ENCODE results near the gene MPC2.
A peak's percentile ranks its signal among the peaks of the same experiment; 100 is the strongest.

MPC2 gene

GRCh38 chr1:167955915-167956314 lies 19.0 kb upstream of the MPC2 start:
- H3K27me3 ChIP-seq (ENCODE audit: low read depth, low read length): no peaks in the 10 kb centered on the region

GRCh38 chr1:167950569-167950968 lies 13.7 kb upstream of the MPC2 start:
- Histone ChIP-seq H3K27ac (ENCODE audit: low read length) (no peak overlapping the region), H3K9me3 (ENCODE audit: control insufficient read depth in 1 of 2, low read length in 2 of 2) (no peaks in the 10 kb centered on the region), H3K27me3 (ENCODE audit: low read depth, low read length) (no peaks in the 10 kb centered on the region), H3K4me3 (ENCODE audit: low read depth in 1 of 2, low read length in 2 of 2) (no peak overlapping the region), H3K36me3 (ENCODE audit: control insufficient read depth in 1 of 2, insufficient read depth in 2 of 2, low read length in 2 of 2) (peaks cover 4 to 16% of the 10 kb centered on the region in 2 donors), H3K4me1 (ENCODE audit: control insufficient read depth in 1 of 2, insufficient read depth in 2 of 2, low read length in 2 of 2) (peaks cover 8 to 12% of the 10 kb centered on the region in 2 donors)

More at GRCh38 chr1:167955915-167956314, 19.0 kb upstream of the MPC2 start:
- Histone ChIP-seq H3K9me3 (ENCODE audit: control insufficient read depth in 1 of 2, low read length in 2 of 2) (no peaks in the 10 kb centered on the region), H3K4me1 (ENCODE audit: control insufficient read depth in 1 of 2, insufficient read depth in 2 of 2, low read length in 2 of 2) (peaks cover 2 to 5% of the 10 kb centered on the region in 2 donors), H3K36me3 (ENCODE audit: control insufficient read depth in 1 of 2, insufficient read depth in 2 of 2, low read length in 2 of 2) (peaks cover 4 to 16% of the 10 kb centered on the region in 2 donors), H3K27ac (ENCODE audit: low read length) (no peak overlapping the region), H3K4me3 (ENCODE audit: low read depth in 1 of 2, low read length in 2 of 2) (no peak overlapping the region)

GRCh38 chr1:167949785-167950184 lies 12.9 kb upstream of the MPC2 start:
- H3K36me3 ChIP-seq (ENCODE audit: control insufficient read depth in 1 of 2, insufficient read depth in 2 of 2, low read length in 2 of 2): peaks cover 0 to 16% of the 10 kb centered on the region in 2 donors
- H3K4me3 ChIP-seq (ENCODE audit: low read depth in 1 of 2, low read length in 2 of 2): no peak overlapping the region
- no peaks in the 10 kb centered on the region for H3K9me3 ChIP-seq (ENCODE audit: control insufficient read depth in 1 of 2, low read length in 2 of 2)
- H3K27me3 ChIP-seq (ENCODE audit: low read depth, low read length): no peaks in the 10 kb centered on the region
- H3K27ac ChIP-seq (ENCODE audit: low read length): no peak overlapping the region
- H3K4me1 ChIP-seq (ENCODE audit: control insufficient read depth in 1 of 2, insufficient read depth in 2 of 2, low read length in 2 of 2): peaks cover 8 to 12% of the 10 kb centered on the region in 2 donors

- Histone ChIP-seq H3K36me3 (ENCODE audit: control insufficient read depth in 1 of 2, insufficient read depth in 2 of 2, low read length in 2 of 2) (peaks cover 0 to 8% of the 10 kb centered on the region in 2 donors), H3K4me3 (ENCODE audit: low read depth in 1 of 2, low read length in 2 of 2) (no peak overlapping the region), H3K27me3 (ENCODE audit: low read depth, low read length) (no peaks in the 10 kb centered on the region), H3K27ac (ENCODE audit: low read length) (no peak overlapping the region), H3K4me1 (ENCODE audit: control insufficient read depth in 1 of 2, insufficient read depth in 2 of 2, low read length in 2 of 2) (peaks cover 8 to 12% of the 10 kb centered on the region in 2 donors), H3K9me3 (ENCODE audit: control insufficient read depth in 1 of 2, low read length in 2 of 2) (no peaks in the 10 kb centered on the region)
Observed at GRCh38 chr1:167947733-167948132, 10.9 kb upstream of the MPC2 start.

- no peaks in the 10 kb centered on the region for H3K9me3 ChIP-seq (ENCODE audit: control insufficient read depth in 1 of 2, low read length in 2 of 2)
- H3K4me1 ChIP-seq (ENCODE audit: control insufficient read depth in 1 of 2, insufficient read depth in 2 of 2, low read length in 2 of 2): no peaks in the 10 kb centered on the region
- no peaks in the 10 kb centered on the region for H3K27me3 ChIP-seq (ENCODE audit: low read depth, low read length)
- H3K27ac ChIP-seq (ENCODE audit: low read length): no peak overlapping the region
- H3K36me3 ChIP-seq (ENCODE audit: control insufficient read depth in 1 of 2, insufficient read depth in 2 of 2, low read length in 2 of 2): no peaks in the 10 kb centered on the region
- no peak overlapping the region for H3K4me3 ChIP-seq (ENCODE audit: low read depth in 1 of 2, low read length in 2 of 2)
Observed at GRCh38 chr1:167943541-167943940, 6.7 kb upstream of the MPC2 start.

GRCh38 chr1:167940264-167940663 lies 3.4 kb upstream of the MPC2 start:
- Histone ChIP-seq H3K36me3 (ENCODE audit: control insufficient read depth in 1 of 2, insufficient read depth in 2 of 2, low read length in 2 of 2) (peaks cover 0 to 15% of the 10 kb centered on the region in 2 donors), H3K27ac (ENCODE audit: low read length) (no peak overlapping the region), H3K9me3 (ENCODE audit: control insufficient read depth in 1 of 2, low read length in 2 of 2) (no peaks in the 10 kb centered on the region), H3K27me3 (ENCODE audit: low read depth, low read length) (no peaks in the 10 kb centered on the region), H3K4me1 (ENCODE audit: control insufficient read depth in 1 of 2, insufficient read depth in 2 of 2, low read length in 2 of 2) (peaks cover 0 to 6% of the 10 kb centered on the region in 2 donors), H3K4me3 (ENCODE audit: low read depth in 1 of 2, low read length in 2 of 2) (no peak overlapping the region)

GRCh38 chr1:167938080-167938636 lies 1.3 kb upstream of the MPC2 start:
- H3K36me3 ChIP-seq (ENCODE audit: control insufficient read depth in 1 of 2, insufficient read depth in 2 of 2, low read length in 2 of 2): peaks cover 0 to 17% of the 10 kb centered on the region in 2 donors
- no peaks in the 10 kb centered on the region for H3K9me3 ChIP-seq (ENCODE audit: control insufficient read depth in 1 of 2, low read length in 2 of 2)
- no peaks in the 10 kb centered on the region for H3K27me3 ChIP-seq (ENCODE audit: low read depth, low read length)
- H3K4me3 ChIP-seq (ENCODE audit: low read depth in 1 of 2, low read length in 2 of 2): peak overlapping the region; percentile 78 to 93
- H3K4me1 ChIP-seq (ENCODE audit: control insufficient read depth in 1 of 2, insufficient read depth in 2 of 2, low read length in 2 of 2): peaks cover 0 to 17% of the 10 kb centered on the region in 2 donors
- peak overlapping the region; percentile 97 for H3K27ac ChIP-seq (ENCODE audit: low read length)

- Histone ChIP-seq H3K27ac (ENCODE audit: low read length) (peak overlapping the region; percentile 97), H3K4me3 (ENCODE audit: low read depth in 1 of 2, low read length in 2 of 2) (peak overlapping the region; percentile 78 to 93), H3K9me3 (ENCODE audit: control insufficient read depth in 1 of 2, low read length in 2 of 2) (no peaks in the 10 kb centered on the region), H3K27me3 (ENCODE audit: low read depth, low read length) (no peaks in the 10 kb centered on the region), H3K4me1 (ENCODE audit: control insufficient read depth in 1 of 2, insufficient read depth in 2 of 2, low read length in 2 of 2) (peaks cover 0 to 22% of the 10 kb centered on the region in 2 donors), H3K36me3 (ENCODE audit: control insufficient read depth in 1 of 2, insufficient read depth in 2 of 2, low read length in 2 of 2) (peaks cover 0 to 17% of the 10 kb centered on the region in 2 donors)
Observed at GRCh38 chr1:167937709-167938010, 788 bp upstream of the MPC2 start.

GRCh38 chr1:167936068-167936929 lies 573 bp downstream of the MPC2 start, which contains the start of gene DCAF6:
Gene DCAF6 (plus strand): TSS chr1:167936683. CDS start chr1:167936912, 229 bp downstream.
- Histone ChIP-seq H3K9me3 (ENCODE audit: control insufficient read depth in 1 of 2, low read length in 2 of 2) (no peaks in the 10 kb centered on the region), H3K27me3 (ENCODE audit: low read depth, low read length) (no peaks in the 10 kb centered on the region), H3K27ac (ENCODE audit: low read length) (peak within 1 kb of the TSS; percentile 97), H3K36me3 (ENCODE audit: control insufficient read depth in 1 of 2, insufficient read depth in 2 of 2, low read length in 2 of 2) (peaks cover 0 to 17% of the 10 kb centered on the region in 2 donors), H3K4me1 (ENCODE audit: control insufficient read depth in 1 of 2, insufficient read depth in 2 of 2, low read length in 2 of 2) (peaks cover 0 to 22% of the 10 kb centered on the region in 2 donors), H3K4me3 (ENCODE audit: low read depth in 1 of 2, low read length in 2 of 2) (peak within 1 kb of the TSS; percentile 78 to 93)

- Histone ChIP-seq H3K4me1 (ENCODE audit: control insufficient read depth in 1 of 2, insufficient read depth in 2 of 2, low read length in 2 of 2) (peaks cover 0 to 22% of the 10 kb centered on the region in 2 donors), H3K27ac (ENCODE audit: low read length) (peak overlapping the region; percentile 97), H3K36me3 (ENCODE audit: control insufficient read depth in 1 of 2, insufficient read depth in 2 of 2, low read length in 2 of 2) (peaks cover 0 to 17% of the 10 kb centered on the region in 2 donors), H3K4me3 (ENCODE audit: low read depth in 1 of 2, low read length in 2 of 2) (peak overlapping the region; percentile 78 to 93), H3K27me3 (ENCODE audit: low read depth, low read length) (no peaks in the 10 kb centered on the region), H3K9me3 (ENCODE audit: control insufficient read depth in 1 of 2, low read length in 2 of 2) (no peaks in the 10 kb centered on the region)
Observed at GRCh38 chr1:167935216-167936067, 1.4 kb downstream of the MPC2 start.
